Fibroblast of the aortic adventitia (primary cell): ENCODE results near the gene TMEM150B. TPM values are rescaled to one million over a fixed set of nuclear protein-coding genes. Genes with fewer than 3 reads are reported as not detected.

ENCODE experiments used
- DNase-seq: peaks from one replicate; pipeline ENCODE4 v3.0.0-alpha.2; 2010; ENCODE audit warnings: low read depth
- H3K4me3 ChIP-seq: 2 replicates; pipeline ENCODE4 v1.5.1; 2011; ENCODE audit warnings: low read depth, mild to moderate bottlenecking, control low read depth, low read length, moderate library complexity
- CTCF ChIP-seq: IDR thresholded peaks from 2 replicates; pipeline ENCODE4 v1.5.1; 2011; ENCODE audit warnings: mild to moderate bottlenecking, low read length, control low read depth, inconsistent platforms; ENCODE audit not compliant: insufficient read depth
- total RNA-seq: library from RNA; depleted of rRNA; stranded (reverse); fragments of >200 nt; gene quantifications from 2 replicates; pipeline ENCODE4 v1.2.3, GENCODE V29; 2012; ENCODE audit warnings: low replicate concordance

Gene TMEM150B
- total RNA-seq, 1 donor, result not detected

- TF ChIP-seq CTCF, result no peak
- no peak overlapping the region for H3K4me3 ChIP-seq
- DNase-seq, result no peak
These were observed 48.3 kb downstream of the TMEM150B start for GRCh38 chr19:55276720-55277430.

GRCh38 chr19:55275851-55276719 is 49.1 kb downstream of the TMEM150B start:
- no peak overlapping the region for H3K4me3 ChIP-seq
- TF ChIP-seq CTCF, result no peak
- no peak for DNase-seq

GRCh38 chr19:55273978-55274707 is 51.0 kb downstream of the TMEM150B start:
- TF ChIP-seq CTCF, result no peak
- no peak for DNase-seq
- no peak overlapping the region for H3K4me3 ChIP-seq

- DNase-seq, result no peak
- H3K4me3 ChIP-seq, result no peak overlapping the region
- TF ChIP-seq CTCF, result no peak
These were observed 53.0 kb downstream of the TMEM150B start for GRCh38 chr19:55272142-55272541.

GRCh38 chr19:55270172-55270942 is 54.8 kb downstream of the TMEM150B start:
- H3K4me3 ChIP-seq, result no peak overlapping the region
- no peak for TF ChIP-seq CTCF
- DNase-seq, result no peak

GRCh38 chr19:55269299-55269698 is 55.8 kb downstream of the TMEM150B start:
- DNase-seq, result no peak
- no peak for TF ChIP-seq CTCF
- H3K4me3 ChIP-seq, result no peak overlapping the region
